Measurements from ENCODE around the gene CFAP70. TPM values are rescaled to one million over a fixed set of nuclear protein-coding genes. Genes with fewer than 3 reads are reported as not detected.

Gene CFAP70
- total RNA-seq, 1 donor from 2014 or later: 5.3 TPM

DNA sequence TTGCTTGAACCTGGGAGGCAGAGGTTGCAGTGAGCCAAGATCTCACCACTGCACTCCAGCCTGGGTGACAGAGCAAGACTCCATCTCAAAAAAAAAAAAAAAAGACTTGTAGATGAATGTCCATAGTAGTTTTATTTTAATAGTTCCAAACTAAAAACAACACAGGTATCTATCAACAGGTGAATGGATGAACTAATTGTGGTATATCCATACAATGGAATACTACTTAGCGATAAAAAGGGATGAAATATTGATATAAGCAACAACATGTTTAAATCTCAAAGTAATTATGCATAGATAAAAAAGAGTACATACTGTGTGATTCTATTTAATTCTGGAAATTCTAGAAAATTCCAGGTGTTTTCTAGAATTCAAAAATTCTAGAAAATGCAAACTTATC lies 68.7 kb downstream of the CFAP70 start:
- no peak overlapping the region for H3K27ac Mint-ChIP-seq
- no peak overlapping the region for H3K4me3 Mint-ChIP-seq (ENCODE audit: low read depth)
- peaks cover 6% of the 10 kb centered on the region for H3K9me3 Mint-ChIP-seq (ENCODE audit: low read depth)
- H3K27me3 Mint-ChIP-seq: no peaks in the 10 kb centered on the region
- no peak for DNase-seq (ENCODE audit: low spot score, unreplicated experiment)
- TF ChIP-seq, protein P1, sequence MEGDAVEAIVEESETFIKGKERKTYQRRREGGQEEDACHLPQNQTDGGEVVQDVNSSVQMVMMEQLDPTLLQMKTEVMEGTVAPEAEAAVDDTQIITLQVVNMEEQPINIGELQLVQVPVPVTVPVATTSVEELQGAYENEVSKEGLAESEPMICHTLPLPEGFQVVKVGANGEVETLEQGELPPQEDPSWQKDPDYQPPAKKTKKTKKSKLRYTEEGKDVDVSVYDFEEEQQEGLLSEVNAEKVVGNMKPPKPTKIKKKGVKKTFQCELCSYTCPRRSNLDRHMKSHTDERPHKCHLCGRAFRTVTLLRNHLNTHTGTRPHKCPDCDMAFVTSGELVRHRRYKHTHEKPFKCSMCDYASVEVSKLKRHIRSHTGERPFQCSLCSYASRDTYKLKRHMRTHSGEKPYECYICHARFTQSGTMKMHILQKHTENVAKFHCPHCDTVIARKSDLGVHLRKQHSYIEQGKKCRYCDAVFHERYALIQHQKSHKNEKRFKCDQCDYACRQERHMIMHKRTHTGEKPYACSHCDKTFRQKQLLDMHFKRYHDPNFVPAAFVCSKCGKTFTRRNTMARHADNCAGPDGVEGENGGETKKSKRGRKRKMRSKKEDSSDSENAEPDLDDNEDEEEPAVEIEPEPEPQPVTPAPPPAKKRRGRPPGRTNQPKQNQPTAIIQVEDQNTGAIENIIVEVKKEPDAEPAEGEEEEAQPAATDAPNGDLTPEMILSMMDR (IDR thresholded peaks at IDR 0.05; ENCODE audit: unreplicated experiment): no peak
- peaks cover 8% of the 10 kb centered on the region for H3K36me3 Mint-ChIP-seq (ENCODE audit: insufficient read depth)
- no peaks in the 10 kb centered on the region for H3K4me1 Mint-ChIP-seq (ENCODE audit: low read depth)

DNA sequence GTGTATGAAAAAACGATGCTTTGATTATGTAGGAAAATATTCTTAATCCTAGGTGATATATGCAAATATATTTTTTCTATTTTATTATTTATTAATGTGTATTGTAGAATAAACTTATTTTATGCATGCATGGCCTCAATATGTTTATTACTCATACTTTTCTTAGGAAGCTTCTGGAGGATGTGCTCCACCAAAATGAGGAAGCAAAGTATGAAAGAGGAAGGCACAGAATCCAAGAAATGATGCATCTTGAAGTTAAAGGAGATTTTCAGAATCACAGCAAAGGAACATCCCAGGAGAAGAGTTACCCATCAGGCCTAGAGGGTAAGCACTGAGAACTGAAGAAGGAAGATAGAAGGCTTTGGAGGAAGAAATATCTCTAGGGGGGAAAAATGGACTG lies 71.2 kb downstream of the CFAP70 start:
- TF ChIP-seq, protein P1 (IDR thresholded peaks at IDR 0.05; ENCODE audit: unreplicated experiment): no peak
- no peaks in the 10 kb centered on the region for H3K4me1 Mint-ChIP-seq (ENCODE audit: low read depth)
- H3K36me3 Mint-ChIP-seq (ENCODE audit: insufficient read depth): peaks cover 8% of the 10 kb centered on the region
- peaks cover 6% of the 10 kb centered on the region for H3K9me3 Mint-ChIP-seq (ENCODE audit: low read depth)
- H3K27ac Mint-ChIP-seq: no peak overlapping the region
- DNase-seq (ENCODE audit: low spot score, unreplicated experiment): no peak
- H3K4me3 Mint-ChIP-seq (ENCODE audit: low read depth): no peak overlapping the region
- no peaks in the 10 kb centered on the region for H3K27me3 Mint-ChIP-seq

DNA sequence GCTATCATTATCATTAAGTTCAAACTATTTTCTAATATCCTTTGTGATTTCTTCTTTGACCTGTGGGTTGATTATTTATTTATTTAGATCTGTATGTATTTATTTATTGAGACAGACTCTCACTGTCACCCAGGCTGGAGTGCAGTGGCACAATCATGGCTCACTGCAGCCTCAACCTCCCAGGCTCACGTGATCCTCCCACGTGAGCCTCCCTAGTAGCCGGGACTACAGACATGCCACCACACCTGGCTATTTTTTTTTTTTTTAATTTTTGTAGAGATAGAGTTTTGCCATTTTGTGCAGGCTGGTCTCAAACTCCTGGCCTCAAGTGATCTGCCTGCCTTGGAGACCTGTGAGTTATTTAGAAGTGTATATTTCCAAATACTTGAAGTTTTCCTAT lies 77.6 kb downstream of the CFAP70 start:
- Mint-ChIP-seq H3K4me1 (ENCODE audit: low read depth) (no peaks in the 10 kb centered on the region), H3K27ac (no peak overlapping the region)

DNA sequence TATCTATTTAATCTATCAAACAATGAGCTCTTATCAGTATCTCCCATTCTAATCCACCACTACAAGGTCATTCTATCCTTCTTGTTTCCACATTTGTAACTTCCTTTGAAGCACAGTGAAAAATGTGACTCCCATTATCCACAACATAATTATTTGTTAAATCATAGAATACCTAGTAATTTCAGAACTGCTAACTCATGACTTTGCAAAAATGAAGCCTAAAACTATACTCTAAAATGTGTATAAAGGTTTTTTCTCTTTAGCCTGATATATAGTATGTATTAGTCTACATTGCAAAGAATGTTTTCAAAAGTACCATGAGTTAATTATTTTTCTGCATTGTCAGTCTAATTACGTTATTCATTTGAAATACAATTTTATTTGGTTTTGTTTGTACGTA lies 94.2 kb downstream of the CFAP70 start:
- DNase-seq (ENCODE audit: low spot score, unreplicated experiment): no peak
- Mint-ChIP-seq H3K27ac (no peak overlapping the region), H3K4me3 (ENCODE audit: low read depth) (no peak overlapping the region), H3K9me3 (ENCODE audit: low read depth) (no peaks in the 10 kb centered on the region), H3K4me1 (ENCODE audit: low read depth) (no peaks in the 10 kb centered on the region), H3K36me3 (ENCODE audit: insufficient read depth) (no peaks in the 10 kb centered on the region), H3K27me3 (no peaks in the 10 kb centered on the region)
- TF ChIP-seq, protein P1 (IDR thresholded peaks at IDR 0.05; ENCODE audit: unreplicated experiment): no peak

More for the DNA sequence above, 77.6 kb downstream of the CFAP70 start:
- DNase-seq (ENCODE audit: low spot score, unreplicated experiment): no peak
- no peaks in the 10 kb centered on the region for H3K9me3 Mint-ChIP-seq (ENCODE audit: low read depth)
- no peaks in the 10 kb centered on the region for H3K27me3 Mint-ChIP-seq
- TF ChIP-seq, protein P1 (IDR thresholded peaks at IDR 0.05; ENCODE audit: unreplicated experiment): no peak
- no peak overlapping the region for H3K4me3 Mint-ChIP-seq (ENCODE audit: low read depth)
- no peaks in the 10 kb centered on the region for H3K36me3 Mint-ChIP-seq (ENCODE audit: insufficient read depth)

- H3K27me3 Mint-ChIP-seq: no peaks in the 10 kb centered on the region
- H3K4me3 Mint-ChIP-seq (ENCODE audit: low read depth): no peak overlapping the region
- peaks cover 6% of the 10 kb centered on the region for H3K9me3 Mint-ChIP-seq (ENCODE audit: low read depth)
- H3K27ac Mint-ChIP-seq: no peak overlapping the region
- DNase-seq (ENCODE audit: low spot score, unreplicated experiment): no peak
- H3K4me1 Mint-ChIP-seq (ENCODE audit: low read depth): no peaks in the 10 kb centered on the region
- TF ChIP-seq, protein P1 (IDR thresholded peaks at IDR 0.05; ENCODE audit: unreplicated experiment): peak; percentile 57
- no peaks in the 10 kb centered on the region for H3K36me3 Mint-ChIP-seq (ENCODE audit: insufficient read depth)
Observed at GRCh38 chr10:73263693-73264347, 94.8 kb downstream of the CFAP70 start.
